Fibroblast of skin of left biceps (primary cell): ENCODE measurements around the gene GLCCI1.
"Not testable (repeated sequence)": the region's sequence is repeated elsewhere in the genome, so short reads cannot be mapped to it uniquely, and the experiment has no call there.

ENCODE experiments used
- DNase-seq, 2 experiments: peaks; one replicate each; pipeline ENCODE4 v3.0.0-alpha.2; 2013; ENCODE audit warnings: low read depth in 2 of 2

GLCCI1 gene

DNA sequence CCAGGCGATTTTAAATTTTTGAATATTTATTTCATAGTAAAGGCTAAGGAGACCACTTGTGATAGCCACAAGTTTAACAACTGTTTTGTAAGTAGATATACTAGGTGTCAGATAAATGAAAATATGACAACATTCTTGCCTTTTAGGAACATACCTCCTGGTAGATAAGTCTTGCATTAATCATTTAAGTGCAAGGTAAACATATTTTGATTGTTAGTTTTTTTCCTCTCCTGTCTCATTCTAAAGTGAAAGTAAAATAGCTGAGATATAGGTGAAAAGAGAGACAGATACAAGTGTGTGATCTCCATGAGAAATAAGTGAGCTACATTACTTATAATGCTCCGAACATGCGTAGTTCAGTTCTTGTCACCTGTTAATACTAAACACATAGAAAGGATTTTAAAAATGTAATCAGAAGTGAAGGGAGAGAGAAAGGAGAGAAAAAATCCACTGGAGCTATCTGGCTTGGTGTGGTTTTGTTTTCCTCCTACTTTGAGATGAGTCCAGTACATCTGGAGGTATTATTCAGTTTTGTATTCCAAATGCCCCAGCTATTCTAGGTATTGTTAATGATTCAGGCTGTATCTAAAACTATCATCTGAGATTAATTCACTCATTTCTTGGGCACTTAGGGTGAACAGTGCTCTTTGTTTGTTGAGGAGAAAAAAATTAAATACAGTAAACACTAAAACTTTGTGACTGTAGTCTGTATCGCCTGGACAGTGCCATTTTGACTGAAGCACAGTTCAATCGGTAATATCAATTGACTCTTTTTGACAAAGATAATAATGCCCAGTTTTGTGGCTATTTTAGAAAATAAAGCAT lies 21.2 kb downstream of the GLCCI1 start:
- no peak for DNase-seq

DNA sequence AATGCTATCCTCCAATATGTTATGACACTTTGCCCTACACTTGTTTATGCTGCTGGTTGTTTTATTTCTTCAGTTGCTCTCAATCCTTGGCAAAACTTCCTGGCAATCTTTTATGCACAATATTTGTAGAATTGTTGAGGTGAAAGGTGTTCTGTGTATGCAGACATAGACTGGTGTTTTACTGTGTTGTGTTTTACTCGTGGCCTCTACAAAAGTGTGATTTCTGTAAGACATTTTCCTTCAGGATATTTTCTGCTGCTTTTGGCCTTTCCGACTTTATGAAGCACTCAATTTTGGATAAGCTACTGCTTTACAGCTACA lies 21.8 kb downstream of the GLCCI1 start:
- DNase-seq, result no peak

- no peak for DNase-seq
Observed at GRCh38 chr7:7992506-7992905, 23.9 kb downstream of the GLCCI1 start.

DNA sequence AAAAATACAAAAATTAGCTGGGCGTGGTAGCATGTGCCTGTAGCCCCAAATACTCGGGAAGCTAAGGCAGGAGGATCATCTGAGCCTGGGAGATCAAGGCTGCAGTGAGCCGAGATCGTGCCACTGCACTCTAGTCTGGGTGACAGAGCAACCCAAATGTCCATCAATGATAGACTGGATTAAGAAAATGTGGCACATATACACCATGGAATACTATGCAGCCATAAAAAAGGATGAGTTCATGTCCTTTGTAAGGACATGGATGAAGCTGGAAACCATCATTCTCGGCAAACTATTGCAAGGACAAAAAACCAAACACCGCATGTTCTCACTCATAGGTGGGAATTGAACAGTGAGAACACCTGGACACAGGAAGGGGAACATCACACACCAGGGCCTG lies 26.8 kb downstream of the GLCCI1 start:
- not testable (repeated sequence) for DNase-seq

DNA sequence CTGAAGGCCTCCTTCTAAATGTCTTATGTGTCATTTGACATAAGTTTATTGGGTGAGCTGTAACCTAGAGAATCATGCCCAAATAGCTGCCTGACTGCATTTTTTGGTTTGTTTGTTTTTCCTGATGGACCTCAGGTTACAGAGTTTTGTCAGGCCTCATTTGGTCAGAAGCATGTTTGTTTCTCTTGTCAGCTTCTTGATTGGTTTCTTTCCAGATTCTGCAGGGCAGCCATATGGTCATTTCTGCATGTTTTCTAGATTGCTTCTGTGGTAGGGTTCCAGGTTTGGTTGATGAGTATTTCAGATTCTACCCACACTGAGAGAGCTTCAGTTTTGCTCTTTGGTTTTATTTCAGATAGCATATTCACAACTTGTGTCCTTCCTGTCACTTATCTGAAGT lies 28.0 kb downstream of the GLCCI1 start:
- DNase-seq, result no peak

- DNase-seq, result no peak
Observed at GRCh38 chr7:8000315-8000941, 31.8 kb downstream of the GLCCI1 start.

- no peak for DNase-seq
Observed at GRCh38 chr7:8003077-8003476, 34.5 kb downstream of the GLCCI1 start.

GRCh38 chr7:8005279-8005678 lies 36.7 kb downstream of the GLCCI1 start:
- no peak for DNase-seq

DNA sequence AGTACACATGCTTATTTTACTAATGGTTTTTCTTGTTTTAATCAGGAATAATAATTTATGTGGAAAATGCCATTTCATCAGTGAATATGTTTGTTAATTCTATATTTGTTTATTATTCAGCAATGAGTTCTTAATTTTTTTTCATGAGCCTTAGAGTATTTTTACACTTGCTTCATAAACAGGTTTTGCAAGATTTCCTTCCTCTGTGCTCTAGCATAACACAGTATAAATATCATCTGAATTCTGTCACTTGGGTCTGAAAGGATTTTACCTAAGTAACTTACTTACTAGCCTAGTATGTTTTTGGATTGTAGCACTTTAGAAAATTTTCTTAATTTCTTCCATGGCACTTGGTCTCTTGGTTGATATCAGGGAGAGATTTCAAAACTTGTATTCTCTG lies 45.8 kb downstream of the GLCCI1 start:
- no peak for DNase-seq

DNA sequence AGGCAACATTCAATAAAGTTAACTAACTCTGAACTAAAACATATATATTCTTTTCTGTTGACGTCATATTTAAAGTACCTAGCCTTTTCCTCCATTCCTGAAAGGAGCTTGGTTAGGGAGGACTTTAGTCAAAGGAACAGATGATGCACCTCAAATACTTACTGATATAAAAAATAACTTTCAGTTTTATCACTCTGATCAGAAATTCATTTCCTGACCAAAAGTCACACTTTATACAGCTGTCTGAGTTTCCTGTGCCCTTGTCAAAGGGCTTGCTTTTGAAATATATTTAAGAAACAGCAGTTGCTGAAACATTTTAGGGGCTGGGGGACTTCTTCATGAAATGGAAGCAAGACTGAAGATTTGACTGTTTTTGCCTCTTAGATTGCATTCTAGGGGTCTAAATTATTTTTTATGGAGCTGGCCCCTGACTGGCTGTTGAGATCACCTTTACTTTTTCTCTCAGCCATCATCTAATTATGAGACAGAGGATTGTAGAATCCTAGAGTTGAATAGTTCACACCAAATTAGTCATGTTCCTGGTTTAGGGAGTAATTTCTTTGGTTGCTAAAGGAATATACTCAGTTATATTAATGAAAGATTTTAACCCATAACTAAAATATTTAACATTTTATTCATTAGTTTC lies 46.6 kb downstream of the GLCCI1 start:
- no peak for DNase-seq

GRCh38 chr7:8015746-8016120 lies 47.1 kb downstream of the GLCCI1 start:
- DNase-seq, result no peak

GRCh38 chr7:8017423-8017822 lies 48.8 kb downstream of the GLCCI1 start:
- DNase-seq, result no peak

- DNase-seq, result no peak
Observed at GRCh38 chr7:8018961-8019360, 50.4 kb downstream of the GLCCI1 start.

GRCh38 chr7:8022628-8023027 lies 54.0 kb downstream of the GLCCI1 start:
- no peak for DNase-seq

- no peak for DNase-seq
Observed at GRCh38 chr7:8035192-8035591, 66.6 kb downstream of the GLCCI1 start.

- no peak for DNase-seq
Observed at GRCh38 chr7:8035647-8036518, 67.3 kb downstream of the GLCCI1 start.

DNA sequence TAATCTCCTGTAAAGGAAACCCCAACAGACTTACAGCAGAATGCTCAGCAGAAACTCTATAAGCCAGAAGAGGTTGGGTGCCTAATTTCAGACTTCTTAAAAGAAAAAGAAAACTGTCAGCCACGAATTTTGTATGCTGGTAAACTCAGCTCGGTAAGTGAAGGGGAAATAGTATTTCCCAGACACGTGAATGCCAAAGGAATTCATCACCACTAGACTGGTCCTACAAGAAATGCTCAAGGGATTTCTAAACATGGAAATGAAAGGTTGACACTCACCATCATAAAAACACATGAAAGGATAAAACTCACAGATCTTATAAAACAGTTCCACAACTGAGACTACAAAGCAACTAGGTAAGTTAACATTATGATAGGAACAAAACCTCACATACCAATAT lies 68.6 kb downstream of the GLCCI1 start:
- no peak for DNase-seq

DNA sequence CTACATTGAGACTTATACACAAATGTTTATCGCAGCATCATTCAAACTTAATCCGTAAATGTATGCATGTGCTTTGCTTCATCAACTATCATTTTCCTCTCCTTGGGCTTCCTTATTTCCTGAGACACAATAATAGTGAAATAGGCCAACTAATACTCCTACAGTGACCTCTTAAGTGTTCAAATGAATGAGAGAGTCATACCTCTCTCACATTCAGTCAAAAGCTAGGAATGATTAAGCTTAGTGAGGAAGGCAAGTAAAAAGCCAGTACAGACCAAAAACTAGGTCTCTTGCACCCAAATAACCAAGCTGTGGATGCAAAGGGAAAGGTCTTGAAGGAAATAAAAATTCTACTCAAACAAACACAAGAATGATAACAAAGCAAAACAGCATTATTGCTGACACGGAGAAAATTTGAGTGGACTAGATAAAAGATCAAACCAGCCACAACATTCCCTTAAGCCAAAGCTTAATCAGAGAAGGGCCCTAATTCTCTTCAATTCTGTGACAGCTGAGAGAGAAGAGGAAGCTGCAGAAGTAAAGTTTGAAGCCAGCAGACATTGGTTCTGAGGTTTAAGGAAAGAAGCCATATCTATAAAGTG lies 72.3 kb downstream of the GLCCI1 start:
- no peak for DNase-seq

DNA sequence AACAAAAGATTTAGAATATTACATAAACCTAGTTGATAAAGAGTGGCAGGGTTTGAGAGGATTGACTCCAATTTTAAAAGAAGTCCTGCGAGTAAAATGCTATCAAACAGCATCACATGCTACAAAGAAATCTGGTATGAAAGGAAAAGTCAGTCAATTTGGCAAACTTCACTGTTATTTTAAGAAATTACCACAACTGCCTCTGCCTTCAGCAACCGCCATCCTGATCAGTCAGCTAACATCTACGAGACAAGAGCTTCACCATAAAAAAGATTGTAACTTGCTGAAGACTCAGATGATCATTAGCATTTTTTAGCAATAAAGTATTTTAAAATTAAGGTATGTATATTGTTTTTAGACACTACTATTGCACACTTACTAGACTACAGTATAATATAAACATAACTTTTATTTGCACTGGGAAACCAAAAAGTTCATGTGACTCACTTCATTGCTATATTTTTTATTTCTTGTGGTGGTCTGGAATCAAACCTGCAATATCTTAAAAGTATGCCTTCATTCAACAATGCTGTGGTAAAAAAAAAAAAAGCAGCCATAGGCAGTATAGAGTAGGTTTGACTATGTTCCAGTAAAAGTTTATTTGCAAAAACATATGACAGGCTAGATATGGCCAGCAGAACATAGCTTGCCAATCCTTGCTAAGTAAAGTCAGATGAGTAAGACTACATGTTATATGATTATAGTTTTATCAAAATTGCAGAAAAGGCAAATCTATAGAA lies 74.4 kb downstream of the GLCCI1 start:
- DNase-seq, result peak in 1 of 2 experiments; percentile 44

DNA sequence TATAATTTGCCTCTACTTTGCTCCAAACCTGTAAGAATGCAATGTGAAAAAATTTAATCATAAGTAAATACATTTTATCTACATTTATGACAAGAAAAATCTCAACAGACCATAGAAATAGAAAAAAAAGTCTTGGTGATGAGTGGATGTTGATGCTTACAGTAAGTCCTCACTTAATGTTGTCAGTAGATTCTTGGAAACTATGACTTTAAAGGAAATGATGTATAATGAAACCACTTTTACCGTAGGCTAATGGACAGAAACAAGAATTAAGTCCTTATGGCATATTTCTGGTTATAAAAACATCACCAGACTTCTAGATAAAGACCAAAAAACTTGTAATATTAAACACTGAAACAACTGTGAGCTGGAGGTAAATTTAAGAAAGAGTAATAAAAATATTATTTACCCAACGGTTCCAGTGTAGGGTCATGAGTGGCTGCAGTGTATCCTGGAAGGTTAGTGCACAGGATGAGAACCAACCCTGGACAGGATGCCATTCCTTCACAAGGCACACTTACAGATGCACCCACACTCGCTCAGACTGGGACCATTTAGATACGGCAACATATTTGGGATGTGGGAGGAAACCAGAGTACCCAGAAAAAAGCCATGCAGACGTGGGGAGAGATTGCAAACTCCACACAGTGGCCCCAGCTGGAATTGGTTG lies 76.3 kb downstream of the GLCCI1 start:
- DNase-seq, result no peak

DNA sequence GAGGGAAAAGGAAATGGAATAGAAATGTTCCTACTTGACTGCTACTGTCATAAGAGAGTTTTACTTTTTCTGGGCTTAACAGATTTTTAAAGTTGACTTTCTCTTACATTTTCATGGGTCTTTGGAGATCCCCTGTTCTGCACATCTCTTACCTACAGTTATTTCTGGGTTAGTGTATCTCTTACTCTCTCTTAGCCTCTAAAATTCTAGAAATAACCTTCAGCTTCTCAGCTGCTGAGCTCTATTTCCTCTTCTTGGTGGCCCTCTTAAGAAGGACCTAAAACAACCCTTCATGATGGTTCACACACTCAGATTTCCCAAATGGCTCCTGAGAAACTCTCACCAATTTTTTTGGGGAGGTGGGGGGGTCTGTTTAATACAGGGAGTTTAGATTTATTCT lies 79.5 kb downstream of the GLCCI1 start:
- not testable (repeated sequence) for DNase-seq
